Neural cell (in vitro differentiated cells): ENCODE results near the gene PRKAR1B.

Source experiments
- CTCF ChIP-seq: fragments of 450-650 bp; IDR thresholded peaks from 2 replicates; pipeline ENCODE4 v1.5.1; 2014; ENCODE audit warnings: antibody characterized with exemption, mild to moderate bottlenecking, moderate library complexity; ENCODE audit not compliant: poor library complexity, severe bottlenecking
- EP300 ChIP-seq: fragments of 450-650 bp; conservative IDR thresholded peaks from 2 replicates; pipeline ENCODE4 v1.6.1; 2014; ENCODE audit warnings: antibody characterized with exemption, mild to moderate bottlenecking, moderate library complexity; ENCODE audit not compliant: poor library complexity, severe bottlenecking
- POLR2AphosphoS5 ChIP-seq: IDR thresholded peaks from 2 replicates; pipeline ENCODE4 v1.6.1; 2012
- RAD21 ChIP-seq: fragments of 450-650 bp; conservative IDR thresholded peaks from 2 replicates; pipeline ENCODE4 v1.6.1; 2014; ENCODE audit warnings: antibody characterized with exemption, mild to moderate bottlenecking, moderate library complexity
- SMC3 ChIP-seq: fragments of 450-650 bp; conservative IDR thresholded peaks from 2 replicates; pipeline ENCODE4 v1.6.1; 2014; ENCODE audit warnings: antibody characterized with exemption, mild to moderate bottlenecking, moderate library complexity; ENCODE audit not compliant: poor library complexity
- TAF1 ChIP-seq: IDR thresholded peaks from 2 replicates; pipeline ENCODE4 v1.6.1; 2012; ENCODE audit warnings: low read depth
- TF ChIP-seq, protein P1 (sequence below): IDR thresholded peaks from 2 replicates; pipeline ENCODE4 v1.6.1; 2012; ENCODE audit warnings: borderline replicate concordance

DNA sequence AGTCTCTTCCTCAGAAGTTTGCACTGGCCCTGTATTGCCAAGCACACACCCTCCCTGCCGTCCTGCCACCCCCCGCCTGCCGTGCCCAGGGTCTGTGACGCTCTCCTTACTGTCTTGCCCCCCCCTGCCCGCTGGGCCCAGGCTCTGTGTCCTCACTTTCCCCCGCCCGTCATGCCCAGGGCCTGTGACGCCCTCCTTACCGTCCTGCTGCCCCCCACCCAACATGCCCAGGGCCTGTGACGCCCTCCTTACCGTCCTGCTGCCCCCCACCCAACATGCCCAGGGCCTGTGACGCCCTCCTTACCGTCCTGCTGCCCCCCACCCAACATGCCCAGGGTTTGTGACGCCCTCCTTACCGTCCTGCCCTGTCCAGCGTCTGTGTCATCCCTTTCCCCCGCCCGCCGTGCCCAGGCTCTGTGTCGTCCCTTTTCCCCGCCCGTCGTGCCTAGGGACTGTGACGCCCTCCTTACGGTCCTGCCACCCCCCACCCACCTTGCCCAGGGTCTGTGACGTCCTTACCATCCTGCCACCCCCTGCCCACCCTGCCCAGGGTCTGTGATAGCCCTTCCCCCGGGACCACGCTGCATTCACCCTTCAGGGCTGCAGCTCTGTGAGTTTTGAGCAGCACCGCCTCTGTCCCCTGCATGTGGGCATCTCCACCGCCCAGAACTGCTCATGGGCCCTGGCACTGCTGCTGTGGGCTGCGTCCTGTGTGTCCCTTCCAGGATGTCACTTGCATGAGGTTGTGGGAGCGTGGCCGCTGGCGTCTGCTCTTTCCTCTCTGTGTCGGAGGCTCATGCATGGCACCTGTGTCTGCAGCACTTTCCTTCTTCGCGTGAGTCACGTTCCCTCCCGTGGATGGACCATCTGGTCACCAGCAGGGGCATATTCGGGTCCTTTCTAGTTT is 19.3 kb upstream of the PRKAR1B start:
- TF ChIP-seq CTCF, result no peak
- TF ChIP-seq, protein P1, sequence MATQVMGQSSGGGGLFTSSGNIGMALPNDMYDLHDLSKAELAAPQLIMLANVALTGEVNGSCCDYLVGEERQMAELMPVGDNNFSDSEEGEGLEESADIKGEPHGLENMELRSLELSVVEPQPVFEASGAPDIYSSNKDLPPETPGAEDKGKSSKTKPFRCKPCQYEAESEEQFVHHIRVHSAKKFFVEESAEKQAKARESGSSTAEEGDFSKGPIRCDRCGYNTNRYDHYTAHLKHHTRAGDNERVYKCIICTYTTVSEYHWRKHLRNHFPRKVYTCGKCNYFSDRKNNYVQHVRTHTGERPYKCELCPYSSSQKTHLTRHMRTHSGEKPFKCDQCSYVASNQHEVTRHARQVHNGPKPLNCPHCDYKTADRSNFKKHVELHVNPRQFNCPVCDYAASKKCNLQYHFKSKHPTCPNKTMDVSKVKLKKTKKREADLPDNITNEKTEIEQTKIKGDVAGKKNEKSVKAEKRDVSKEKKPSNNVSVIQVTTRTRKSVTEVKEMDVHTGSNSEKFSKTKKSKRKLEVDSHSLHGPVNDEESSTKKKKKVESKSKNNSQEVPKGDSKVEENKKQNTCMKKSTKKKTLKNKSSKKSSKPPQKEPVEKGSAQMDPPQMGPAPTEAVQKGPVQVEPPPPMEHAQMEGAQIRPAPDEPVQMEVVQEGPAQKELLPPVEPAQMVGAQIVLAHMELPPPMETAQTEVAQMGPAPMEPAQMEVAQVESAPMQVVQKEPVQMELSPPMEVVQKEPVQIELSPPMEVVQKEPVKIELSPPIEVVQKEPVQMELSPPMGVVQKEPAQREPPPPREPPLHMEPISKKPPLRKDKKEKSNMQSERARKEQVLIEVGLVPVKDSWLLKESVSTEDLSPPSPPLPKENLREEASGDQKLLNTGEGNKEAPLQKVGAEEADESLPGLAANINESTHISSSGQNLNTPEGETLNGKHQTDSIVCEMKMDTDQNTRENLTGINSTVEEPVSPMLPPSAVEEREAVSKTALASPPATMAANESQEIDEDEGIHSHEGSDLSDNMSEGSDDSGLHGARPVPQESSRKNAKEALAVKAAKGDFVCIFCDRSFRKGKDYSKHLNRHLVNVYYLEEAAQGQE, result no peak
- TF ChIP-seq RAD21, result no peak
- TF ChIP-seq POLR2AphosphoS5, result no peak
- no peak for TF ChIP-seq EP300
- no peak for TF ChIP-seq SMC3
- no peak for TF ChIP-seq TAF1
